ENCODE data around the gene INSIG2.

Gene INSIG2

GRCh38 chr2:118102433-118103082 is 14.3 kb downstream of the INSIG2 start:
- FAIRE-seq = no peak

- no peak for FAIRE-seq
These were observed 16.0 kb downstream of the INSIG2 start for GRCh38 chr2:118103951-118104940.

- FAIRE-seq = no peak
These were observed 17.2 kb downstream of the INSIG2 start for GRCh38 chr2:118105497-118105896.

- no peak for FAIRE-seq
These were observed 18.7 kb downstream of the INSIG2 start for GRCh38 chr2:118106926-118107325.

GRCh38 chr2:118110310-118110709 is 22.0 kb downstream of the INSIG2 start:
- no peak for FAIRE-seq

GRCh38 chr2:118110991-118111390 is 22.7 kb downstream of the INSIG2 start:
- FAIRE-seq = no peak

GRCh38 chr2:118112771-118113334 is 24.6 kb downstream of the INSIG2 start:
- FAIRE-seq = no peak

GRCh38 chr2:118114863-118115262 is 26.6 kb downstream of the INSIG2 start:
- no peak for FAIRE-seq

- FAIRE-seq = no peak
These were observed 27.5 kb downstream of the INSIG2 start for GRCh38 chr2:118115761-118116160.

GRCh38 chr2:118118479-118118878 is 30.2 kb downstream of the INSIG2 start:
- no peak for FAIRE-seq

GRCh38 chr2:118119158-118119727 is 31.0 kb downstream of the INSIG2 start:
- no peak for FAIRE-seq

- no peak for FAIRE-seq
These were observed 31.6 kb downstream of the INSIG2 start for GRCh38 chr2:118119761-118120400.

GRCh38 chr2:118120401-118120780 is 32.1 kb downstream of the INSIG2 start:
- FAIRE-seq = no peak

GRCh38 chr2:118121101-118121500 is 32.8 kb downstream of the INSIG2 start:
- FAIRE-seq = no peak

- FAIRE-seq = no peak
These were observed 33.8 kb downstream of the INSIG2 start for GRCh38 chr2:118121986-118122524.

GRCh38 chr2:118122594-118123281 is 34.5 kb downstream of the INSIG2 start:
- FAIRE-seq = no peak

GRCh38 chr2:118123561-118124232 is 35.4 kb downstream of the INSIG2 start:
- FAIRE-seq = no peak

GRCh38 chr2:118124288-118124891 is 36.1 kb downstream of the INSIG2 start:
- no peak for FAIRE-seq

- no peak for FAIRE-seq
These were observed 39.0 kb downstream of the INSIG2 start for GRCh38 chr2:118127250-118127649.

GRCh38 chr2:118128826-118129225 is 40.6 kb downstream of the INSIG2 start:
- no peak for FAIRE-seq

GRCh38 chr2:118130385-118130784 is 42.1 kb downstream of the INSIG2 start:
- no peak for FAIRE-seq
